Liver (tissue), 3 donors: ENCODE measurements around the gene TOGARAM1.

Source experiments
- RAD21 ChIP-seq, 2 donors: IDR thresholded peaks; 2 replicates each; pipeline ENCODE4 v1.6.1; 2016; ENCODE audit warnings: antibody characterized with exemption in 2 of 2, mild to moderate bottlenecking in 2 of 2
- RXRA ChIP-seq, 2 donors: IDR thresholded peaks; 2 replicates each; pipeline ENCODE4 v1.6.1; 2017 to 2018; ENCODE audit warnings: antibody characterized with exemption in 2 of 2, mild to moderate bottlenecking in 1 of 2
- TF ChIP-seq, protein P1 (sequence below): fragments of 150-350 bp; IDR thresholded peaks from 2 replicates; pipeline ENCODE4 v1.5.1; 2017; ENCODE audit warnings: improper control_type of control experiment, low read depth, low read length; ENCODE audit not compliant: missing input control
- donor health status: healthy.
- donor health status: healthy.

DNA sequence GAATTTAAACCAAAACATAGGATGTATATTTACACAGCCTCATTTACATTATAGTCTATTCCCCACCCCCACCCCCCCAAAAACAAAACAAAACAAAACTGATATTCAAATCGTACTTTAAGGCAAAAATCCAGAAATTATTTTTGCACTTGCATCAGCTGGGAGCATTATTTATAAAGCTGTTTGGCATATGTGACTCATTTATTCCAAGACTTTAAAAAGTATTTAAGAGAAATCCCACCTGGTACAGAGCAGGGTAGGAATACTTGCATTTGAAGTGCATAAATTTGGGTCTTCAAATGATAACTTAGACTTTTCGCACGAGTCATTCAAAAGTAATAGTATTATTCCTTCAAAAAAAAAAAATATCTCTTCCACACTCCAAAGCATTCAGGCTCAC lies 1.3 kb upstream of the TOGARAM1 start:
- TF ChIP-seq, protein P1, sequence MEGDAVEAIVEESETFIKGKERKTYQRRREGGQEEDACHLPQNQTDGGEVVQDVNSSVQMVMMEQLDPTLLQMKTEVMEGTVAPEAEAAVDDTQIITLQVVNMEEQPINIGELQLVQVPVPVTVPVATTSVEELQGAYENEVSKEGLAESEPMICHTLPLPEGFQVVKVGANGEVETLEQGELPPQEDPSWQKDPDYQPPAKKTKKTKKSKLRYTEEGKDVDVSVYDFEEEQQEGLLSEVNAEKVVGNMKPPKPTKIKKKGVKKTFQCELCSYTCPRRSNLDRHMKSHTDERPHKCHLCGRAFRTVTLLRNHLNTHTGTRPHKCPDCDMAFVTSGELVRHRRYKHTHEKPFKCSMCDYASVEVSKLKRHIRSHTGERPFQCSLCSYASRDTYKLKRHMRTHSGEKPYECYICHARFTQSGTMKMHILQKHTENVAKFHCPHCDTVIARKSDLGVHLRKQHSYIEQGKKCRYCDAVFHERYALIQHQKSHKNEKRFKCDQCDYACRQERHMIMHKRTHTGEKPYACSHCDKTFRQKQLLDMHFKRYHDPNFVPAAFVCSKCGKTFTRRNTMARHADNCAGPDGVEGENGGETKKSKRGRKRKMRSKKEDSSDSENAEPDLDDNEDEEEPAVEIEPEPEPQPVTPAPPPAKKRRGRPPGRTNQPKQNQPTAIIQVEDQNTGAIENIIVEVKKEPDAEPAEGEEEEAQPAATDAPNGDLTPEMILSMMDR, result no peak
- no peak for TF ChIP-seq RAD21 (IDR thresholded peaks at IDR 0.05)
- no peak for TF ChIP-seq RXRA (IDR thresholded peaks at IDR 0.05)
